Loucy (cell line): ENCODE data around the gene C16orf95.

ENCODE experiments used
- CTCF ChIP-seq: fragments of 200-600 bp; sonication (generic); conservative IDR thresholded peaks from 2 replicates; pipeline ENCODE4 v1.5.1; 2014; ENCODE audit warnings: mild to moderate bottlenecking, antibody characterized with exemption, low read length
- EZH2phosphoT487 ChIP-seq: fragments of 200-600 bp; IDR thresholded peaks from 2 replicates; pipeline ENCODE4 v1.6.1; 2018; ENCODE audit warnings: antibody characterized with exemption, mild to moderate bottlenecking, moderate library complexity, borderline replicate concordance

GRCh38 chr16:87317750-87318644 lies 805 bp upstream of the C16orf95 start:
- TF ChIP-seq CTCF, result no peak
- no peak for TF ChIP-seq EZH2phosphoT487
